ENCODE results near the gene SLC35B3. TPM values are rescaled to one million over a fixed set of nuclear protein-coding genes. Genes with fewer than 3 reads are reported as not detected.
"Not testable (repeated sequence)": the region's sequence is repeated elsewhere in the genome, so short reads cannot be mapped to it uniquely, and the experiment has no call there.

Gene SLC35B3
- total RNA-seq, 1 donor from 2014 or later, result 6.4 TPM

- no peak for DNase-seq (ENCODE audit: extremely low spot score in 2 of 2)
- intact Hi-C loops (cut with DNase I), result no loop called here
- TF ChIP-seq POLR2AphosphoS5 (IDR thresholded peaks at IDR 0.05; ENCODE audit: insufficient read depth in 1 of 2, low read depth in 1 of 2) (no peak), POLR2A (IDR thresholded peaks at IDR 0.05) (no peak), CTCF (IDR thresholded peaks at IDR 0.05) (no peak)
- peak overlapping the region; percentile 86 to 96 for H3K4me3 ChIP-seq
- peak overlapping the region; percentile 78 for H3K27ac ChIP-seq
- no peaks in the 10 kb centered on the region for H3K27me3 ChIP-seq
- no peaks in the 10 kb centered on the region for H3K36me3 ChIP-seq
- H3K4me1 ChIP-seq, result peaks cover 43% of the 10 kb centered on the region
- no peaks in the 10 kb centered on the region for H3K9me3 ChIP-seq
Measured at GRCh38 chr6:8435845-8436168, 462 bp upstream of the SLC35B3 start.

- TF ChIP-seq POLR2AphosphoS5 (IDR thresholded peaks at IDR 0.05; ENCODE audit: insufficient read depth in 1 of 2, low read depth in 1 of 2) (no peak), POLR2A (IDR thresholded peaks at IDR 0.05) (no peak), CTCF (IDR thresholded peaks at IDR 0.05) (no peak)
- Histone ChIP-seq H3K36me3 (no peaks in the 10 kb centered on the region), H3K4me1 (peaks cover 43% of the 10 kb centered on the region), H3K9me3 (no peaks in the 10 kb centered on the region), H3K4me3 (peak overlapping the region; percentile 86 to 96), H3K27ac (peak overlapping the region; percentile 78), H3K27me3 (no peaks in the 10 kb centered on the region)
- DNase-seq (ENCODE audit: extremely low spot score in 2 of 2), result no peak
- intact Hi-C loops (cut with DNase I), result no loop called here
Measured at GRCh38 chr6:8434727-8435092, 635 bp downstream of the SLC35B3 start.

DNA sequence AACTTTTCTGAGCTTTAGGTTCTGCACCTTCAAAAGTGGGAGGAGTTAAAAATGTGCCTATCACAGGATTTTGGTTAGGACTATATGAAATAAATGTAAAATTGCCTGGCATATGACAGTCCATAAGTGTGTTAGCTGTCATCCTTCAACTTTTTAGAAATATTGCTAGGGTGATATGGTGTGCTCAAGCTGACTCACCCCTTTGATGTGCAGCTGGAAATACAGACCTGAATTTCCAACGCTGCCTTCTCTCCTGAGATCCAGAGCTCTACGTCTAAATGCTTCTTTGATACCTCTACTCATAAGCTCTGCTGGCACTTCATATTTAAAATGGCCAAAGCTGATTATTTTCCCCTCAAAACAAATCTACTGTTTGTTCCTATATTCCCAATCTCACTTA, 2.7 kb downstream of the SLC35B3 start:
- intact Hi-C loops (cut with DNase I), result no loop called here
- peaks cover 43% of the 10 kb centered on the region for H3K4me1 ChIP-seq
- H3K36me3 ChIP-seq, result no peaks in the 10 kb centered on the region
- DNase-seq (ENCODE audit: extremely low spot score in 2 of 2), result no peak
- H3K27ac ChIP-seq, result no peak overlapping the region
- H3K27me3 ChIP-seq, result no peaks in the 10 kb centered on the region
- TF ChIP-seq POLR2A (IDR thresholded peaks at IDR 0.05), result no peak
- H3K4me3 ChIP-seq, result no peak overlapping the region
- H3K9me3 ChIP-seq, result no peaks in the 10 kb centered on the region

GRCh38 chr6:8429821-8430220, 5.5 kb downstream of the SLC35B3 start:
- no peak for DNase-seq (ENCODE audit: extremely low spot score in 2 of 2)
- Histone ChIP-seq H3K4me1 (peaks cover 35% of the 10 kb centered on the region), H3K4me3 (no peak overlapping the region), H3K27me3 (no peaks in the 10 kb centered on the region), H3K36me3 (peaks cover 0 to 25% of the 10 kb centered on the region in 2 donors), H3K9me3 (no peaks in the 10 kb centered on the region), H3K27ac (no peak overlapping the region)
- TF ChIP-seq CTCF (IDR thresholded peaks at IDR 0.05) (no peak), POLR2AphosphoS5 (IDR thresholded peaks at IDR 0.05; ENCODE audit: insufficient read depth in 1 of 2, low read depth in 1 of 2) (no peak), POLR2A (IDR thresholded peaks at IDR 0.05) (no peak)
- intact Hi-C loops (cut with DNase I), result no loop called here

- H3K36me3 ChIP-seq, result peaks cover 0 to 39% of the 10 kb centered on the region in 2 donors
- H3K4me3 ChIP-seq; H3K9me3 ChIP-seq; H3K27ac ChIP-seq; H3K4me1 ChIP-seq; DNase-seq (ENCODE audit: extremely low spot score in 2 of 2); H3K27me3 ChIP-seq; intact Hi-C loops (cut with DNase I): not testable (repeated sequence)
Measured at GRCh38 chr6:8426544-8426943, 8.8 kb downstream of the SLC35B3 start.

- H3K4me1 ChIP-seq, result no peaks in the 10 kb centered on the region
- H3K9me3 ChIP-seq, result no peaks in the 10 kb centered on the region
- peaks cover 0 to 47% of the 10 kb centered on the region in 2 donors for H3K36me3 ChIP-seq
- intact Hi-C loops (cut with DNase I), result no loop called here
- no peak overlapping the region for H3K27ac ChIP-seq
- no peak overlapping the region for H3K4me3 ChIP-seq
- no peak for DNase-seq (ENCODE audit: extremely low spot score in 2 of 2)
- no peaks in the 10 kb centered on the region for H3K27me3 ChIP-seq
- TF ChIP-seq POLR2AphosphoS5 (IDR thresholded peaks at IDR 0.05; ENCODE audit: insufficient read depth in 1 of 2, low read depth in 1 of 2), result no peak
- no peak for TF ChIP-seq POLR2A (IDR thresholded peaks at IDR 0.05)
- TF ChIP-seq CTCF (IDR thresholded peaks at IDR 0.05), result no peak
Measured at GRCh38 chr6:8420031-8420588, 15.2 kb downstream of the SLC35B3 start.
